HepG2 (cell line): ENCODE results near the gene STX2. TPM values are rescaled to one million over a fixed set of nuclear protein-coding genes. Genes with fewer than 3 reads are reported as not detected.

Experiments
- ELF1 ChIP-seq: sonication (generic); formaldehyde crosslinking; IDR thresholded peaks from 2 replicates; pipeline ENCODE4 v1.4.0; 2020; ENCODE audit warnings: missing genetic modification reagents
- FOSL2 ChIP-seq: sonication (generic); formaldehyde crosslinking; IDR thresholded peaks from 2 replicates; pipeline ENCODE4 v1.4.0; 2020; ENCODE audit warnings: missing genetic modification reagents
- FOXC1 ChIP-seq: sonication (generic); formaldehyde crosslinking; IDR thresholded peaks from 2 replicates; pipeline ENCODE4 v1.8.0; 2022; ENCODE audit warnings: mild to moderate bottlenecking, missing genetic modification reagents, borderline replicate concordance
- HMGXB4 ChIP-seq, 2 experiments: sonication (generic) in 1 of 2; formaldehyde crosslinking in 1 of 2; IDR thresholded peaks; 2 replicates each; pipeline versions ENCODE4 v1.4.0 to v1.6.1; 2018 to 2020; ENCODE audit warnings: missing genetic modification reagents in 2 of 2, borderline replicate concordance in 1 of 2, low read depth in 1 of 2, mild to moderate bottlenecking in 1 of 2, missing biosample characterization in 1 of 2
- HOXA3 ChIP-seq: sonication (generic); formaldehyde crosslinking; IDR thresholded peaks from 2 replicates; pipeline ENCODE4 v1.5.0; 2020; ENCODE audit warnings: missing genetic modification reagents
- KAT8 ChIP-seq: IDR thresholded peaks from 2 replicates; pipeline ENCODE4 v1.6.1; 2016; ENCODE audit warnings: missing genetic modification reagents, missing compliant biosample characterization
- LCORL ChIP-seq, 2 experiments: fragments of 450-650 bp in 1 of 2; sonication (generic) in 1 of 2; formaldehyde crosslinking in 1 of 2; IDR thresholded peaks; 2 replicates each; pipeline versions ENCODE4 v1.5.0 to v1.6.1; 2017 to 2020; ENCODE audit warnings: antibody characterized with exemption in 1 of 2, missing genetic modification reagents in 1 of 2
- NFYC ChIP-seq: IDR thresholded peaks from 2 replicates; pipeline ENCODE4 v1.6.1; 2016; ENCODE audit warnings: missing genetic modification reagents, missing compliant biosample characterization
- NONO ChIP-seq, 2 experiments: fragments of 450-650 bp in 1 of 2; sonication (generic) in 1 of 2; formaldehyde crosslinking in 1 of 2; IDR thresholded peaks in 1 of 2; conservative IDR thresholded peaks in 1 of 2; 2 replicates each; pipeline versions ENCODE4 v1.6.1 to v1.8.0; 2017 to 2022; ENCODE audit warnings: mild to moderate bottlenecking in 1 of 2, missing genetic modification reagents in 1 of 2, moderate library complexity in 1 of 2
- PRMT3 ChIP-seq: sonication (generic); formaldehyde crosslinking; IDR thresholded peaks from 2 replicates; pipeline ENCODE4 v1.8.1; 2022; ENCODE audit warnings: low read depth, mild to moderate bottlenecking, moderate library complexity, missing genetic modification reagents, borderline replicate concordance
- SAFB2 ChIP-seq: sonication (generic); formaldehyde crosslinking; IDR thresholded peaks from 2 replicates; pipeline ENCODE4 v1.5.1; 2020; ENCODE audit warnings: missing genetic modification reagents, low read depth, mild to moderate bottlenecking, borderline replicate concordance
- SAP130 ChIP-seq: IDR thresholded peaks from 2 replicates; pipeline ENCODE4 v1.6.1; 2016; ENCODE audit warnings: low read depth
- SIX1 ChIP-seq: sonication (generic); formaldehyde crosslinking; IDR thresholded peaks from 2 replicates; pipeline ENCODE4 v1.4.0; 2020; ENCODE audit warnings: missing genetic modification reagents, borderline replicate concordance
- SUZ12 ChIP-seq: fragments of 150-350 bp; IDR thresholded peaks from 2 replicates; pipeline ENCODE4 v1.6.1; 2014; ENCODE audit warnings: low read depth, low read length
- TFAP4 ChIP-seq: sonication (generic); IDR thresholded peaks from 2 replicates; pipeline ENCODE4 v1.6.1; 2016; ENCODE audit warnings: low read depth, borderline replicate concordance
- TGIF2 ChIP-seq: IDR thresholded peaks from 2 replicates; pipeline ENCODE4 v1.6.1; 2016; ENCODE audit warnings: control low read depth, missing compliant biosample characterization
- THAP7 ChIP-seq: sonication (generic); formaldehyde crosslinking; IDR thresholded peaks from 2 replicates; pipeline ENCODE4 v1.8.1; 2023; ENCODE audit warnings: mild to moderate bottlenecking, missing genetic modification reagents
- XRCC5 ChIP-seq: fragments of 200-400 bp; formaldehyde crosslinking; optimal IDR thresholded peaks from 2 replicates; pipeline ENCODE3; 2017; ENCODE audit warnings: mild to moderate bottlenecking, low read length
- YEATS4 ChIP-seq: sonication (generic); formaldehyde crosslinking; IDR thresholded peaks from 2 replicates; pipeline ENCODE4 v1.4.0; 2020; ENCODE audit warnings: missing genetic modification reagents, borderline replicate concordance
- ZMAT5 ChIP-seq: sonication (generic); formaldehyde crosslinking; IDR thresholded peaks from 2 replicates; pipeline ENCODE4 v1.5.0; 2020; ENCODE audit warnings: mild to moderate bottlenecking, low read depth, missing genetic modification reagents, borderline replicate concordance
- ZNF430 ChIP-seq: sonication (generic); formaldehyde crosslinking; IDR thresholded peaks from 2 replicates; pipeline ENCODE4 v1.9.0; 2021; ENCODE audit warnings: mild to moderate bottlenecking, missing genetic modification reagents
- ZNF784 ChIP-seq: sonication (generic); formaldehyde crosslinking; IDR thresholded peaks from 2 replicates; pipeline ENCODE4 v1.5.1; 2020; ENCODE audit warnings: missing genetic modification reagents, mild to moderate bottlenecking, borderline replicate concordance
- ZSCAN20 ChIP-seq: sonication (generic); formaldehyde crosslinking; IDR thresholded peaks from 2 replicates; pipeline ENCODE4 v1.4.0; 2020; ENCODE audit warnings: missing genetic modification reagents, mild to moderate bottlenecking, borderline replicate concordance
- polyA plus RNA-seq, 8 experiments: library from polyadenylated mRNA; depleted of rRNA in 3 of 8; stranded (reverse) in 7 of 8; unstranded in 1 of 8; fragments of >200 nt; fragmentation: Illumina TruSeq in 4 of 8; extraction: Trizol in 4 of 8; gene quantifications; 2 replicates each; pipeline versions ENCODE4 v1.2.1 to v1.2.3, GENCODE V29; 2011 to 2016; ENCODE audit warnings: low read depth in 4 of 8, missing spikeins in 1 of 8, mixed read lengths in 1 of 8; ENCODE audit not compliant: insufficient read depth in 1 of 8
- total RNA-seq, 5 experiments: library from RNA; depleted of rRNA; stranded (reverse); fragments of >200 nt; fragmentation: Illumina TruSeq; extraction: Trizol; gene quantifications; 2 replicates each; pipeline ENCODE4 v1.2.3, GENCODE V29; 2016; ENCODE audit warnings: low read depth in 1 of 5

The STX2 gene
- total and polyA plus RNA-seq, 2 of the 13 experiments (the other 11 are each of a cell fraction or from before 2014, with no cell fraction given): 13.4 to 25.1 TPM

- peak; percentile 57 to 62; a peak in 2 of 4 replicates for TF ChIP-seq HMGXB4 (CRISPR knock-in tag; IDR thresholded peaks at IDR 0.05; ENCODE audit: borderline replicate concordance in 1 of 2, low read depth in 1 of 2)
- TF ChIP-seq XRCC5: peak; percentile 76
- TF ChIP-seq YEATS4 (CRISPR knock-in tag): peak; percentile 62; the same call in 1 of the 2 replicates
- TF ChIP-seq ELF1: peak; percentile 44
- 0 out of 2 replicates have a peak, but pooled peaks have one; percentile 26 for TF ChIP-seq FOXC1 (CRISPR knock-in tag)
- 0 out of 2 replicates have a peak, but pooled peaks have one; percentile 51 for TF ChIP-seq ZNF784 (CRISPR knock-in tag)
- peak; percentile 17; the same call in 1 of the 2 replicates for TF ChIP-seq SIX1 (CRISPR knock-in tag)
- TF ChIP-seq HOXA3 (CRISPR knock-in tag): peak; percentile 51; the same call in 1 of the 2 replicates
- no peak for TF ChIP-seq NONO (IDR thresholded peaks at IDR 0.05)
- no peak for TF ChIP-seq NONO (CRISPR knock-in tag; conservative IDR thresholded peaks at IDR 0.05)
- no peak for TF ChIP-seq ZMAT5 (CRISPR knock-in tag)
- peak; percentile 27; the same call in 1 of the 2 replicates for TF ChIP-seq FOSL2 (CRISPR knock-in tag)
- no peak for TF ChIP-seq ZSCAN20 (CRISPR knock-in tag)
- TF ChIP-seq SAFB2: 0 out of 2 replicates have a peak, but pooled peaks have one; percentile 50
- no peak for TF ChIP-seq LCORL (IDR thresholded peaks at IDR 0.05)
- 0 out of 2 replicates have a peak, but pooled peaks have one; percentile 18 for TF ChIP-seq LCORL (CRISPR knock-in tag; IDR thresholded peaks at IDR 0.05)
- peak; percentile 79; the same call in 1 of the 2 replicates for TF ChIP-seq TGIF2
- 0 out of 2 replicates have a peak, but pooled peaks have one; percentile 62 for TF ChIP-seq THAP7
- no peak for TF ChIP-seq SUZ12
- TF ChIP-seq PRMT3 (CRISPR knock-in tag): no peak
- no peak for TF ChIP-seq NFYC (CRISPR knock-in tag)
- TF ChIP-seq SAP130 (CRISPR knock-in tag): peak; percentile 77
- TF ChIP-seq TFAP4: peak; percentile 26; the same call in 1 of the 2 replicates
- TF ChIP-seq KAT8 (CRISPR knock-in tag): peak; percentile 52
- TF ChIP-seq ZNF430: 0 out of 2 replicates have a peak, but pooled peaks have one; percentile 81
Observed at GRCh38 chr12:130838951-130839769, at the start of gene STX2 (continued).
